GM18505 (cell line): ENCODE data around the gene BDKRB2.

Experiments
- ATAC-seq: cut with Tn5 transposase; IDR thresholded peaks from one replicate; pipeline ENCODE4 v1.9.1; 2021; ENCODE audit not compliant: unreplicated experiment
- POLR2A ChIP-seq: IDR thresholded peaks from 4 replicates; pipeline ENCODE4 v1.6.1; 2011; ENCODE audit warnings: borderline replicate concordance; ENCODE audit not compliant: insufficient read depth, insufficient read length; ENCODE audit errors: extremely low read depth

BDKRB2 gene

DNA sequence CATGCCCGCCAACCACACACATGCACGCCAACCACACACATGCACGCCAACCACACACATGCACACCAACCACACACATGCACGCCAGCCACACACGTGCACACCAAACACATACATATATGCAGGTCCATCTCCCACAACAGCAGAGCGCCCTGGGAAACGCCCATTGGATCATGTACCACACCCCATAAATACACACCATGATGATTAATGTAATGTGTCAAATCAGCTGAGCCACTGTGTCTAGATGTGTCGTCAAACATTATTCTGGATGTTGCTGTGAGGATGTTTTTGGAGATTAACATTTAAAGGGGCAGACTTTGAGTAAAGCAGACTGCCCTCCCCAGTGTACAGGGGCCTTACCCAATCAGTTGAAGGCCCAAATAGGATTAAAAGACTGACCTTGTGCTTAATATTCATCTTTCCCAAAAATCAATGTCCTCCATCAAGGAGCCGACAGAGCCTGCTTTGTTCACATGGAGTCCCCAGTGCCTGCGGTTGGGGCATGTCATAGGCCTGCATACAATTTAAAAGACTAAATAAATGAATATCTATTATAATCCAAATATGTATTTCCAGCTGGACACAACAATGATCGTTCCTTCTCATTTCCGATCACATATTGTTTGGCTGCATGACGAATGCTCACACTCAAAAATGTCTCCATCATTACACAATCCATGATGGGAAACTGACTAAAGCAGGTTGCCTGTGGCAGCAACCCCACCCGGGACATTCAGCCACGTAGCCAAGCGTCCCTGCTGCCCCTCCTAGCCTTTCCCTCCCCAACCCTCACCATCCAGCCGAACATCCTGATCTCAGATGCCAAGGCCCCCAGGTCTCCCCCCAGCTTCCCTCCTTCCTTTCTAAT lies 23.2 kb upstream of the BDKRB2 start:
- ATAC-seq, result no peak
- TF ChIP-seq POLR2A, result no peak

DNA sequence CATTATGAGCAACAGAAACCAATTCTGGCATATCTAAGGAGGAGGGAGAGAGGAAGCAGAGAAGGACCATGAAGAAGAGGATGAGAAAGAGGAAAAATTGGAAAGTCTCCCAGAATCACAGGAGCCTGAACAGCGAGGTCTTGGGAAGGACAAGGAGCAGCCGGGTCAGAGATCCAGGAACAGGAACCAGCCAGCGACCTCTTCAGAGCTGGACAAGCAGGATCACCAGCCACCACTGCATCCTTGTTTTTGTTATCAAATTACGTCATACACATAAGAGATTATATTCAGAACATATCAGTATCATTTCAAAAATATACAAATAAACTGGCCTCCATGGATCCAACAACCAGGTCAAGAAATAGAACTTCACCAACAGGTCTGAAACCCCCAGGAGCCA lies 22.1 kb upstream of the BDKRB2 start:
- TF ChIP-seq POLR2A, result no peak
- no peak for ATAC-seq

- no peak for TF ChIP-seq POLR2A
Measured at GRCh38 chr14:96184737-96185136, 19.9 kb upstream of the BDKRB2 start.

DNA sequence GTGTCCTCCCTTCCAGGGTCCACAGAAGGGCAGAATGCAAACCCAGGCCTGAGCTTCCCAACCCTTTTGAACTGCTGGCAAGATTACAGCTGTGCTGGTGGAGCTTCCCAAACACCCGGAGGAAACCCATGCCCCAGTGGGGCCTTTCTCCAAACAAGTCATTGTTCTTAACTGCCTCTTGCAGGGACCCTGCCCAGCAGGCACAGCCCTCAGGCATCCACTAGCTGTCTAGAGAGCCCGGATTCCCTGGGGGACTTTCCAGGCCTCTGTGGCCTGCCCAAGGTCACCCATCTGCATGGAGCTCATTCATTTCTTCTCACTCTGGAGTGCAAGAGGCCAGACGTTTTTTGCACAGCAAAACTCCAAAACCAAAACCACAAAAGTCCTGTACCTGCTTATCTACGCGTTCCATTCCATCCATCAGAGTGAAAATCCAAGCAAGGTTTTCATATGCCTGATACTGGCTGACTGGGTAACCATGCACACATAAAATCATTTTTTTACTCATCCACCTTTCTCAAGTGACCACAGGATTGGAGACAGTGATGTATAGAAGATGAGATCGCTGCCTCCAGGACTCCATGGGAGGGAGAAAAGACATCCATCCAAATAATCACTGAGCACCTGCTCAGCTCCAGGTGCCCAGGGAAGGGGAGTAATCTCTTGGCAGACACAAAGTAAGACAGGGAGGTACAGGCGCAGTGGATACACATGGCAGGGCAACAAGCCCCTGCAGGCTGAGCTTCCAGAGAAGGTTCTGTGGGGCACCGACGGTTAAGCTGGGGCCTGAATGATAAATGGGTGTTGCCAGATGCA lies 17.2 kb upstream of the BDKRB2 start:
- no peak for ATAC-seq
- no peak for TF ChIP-seq POLR2A

More at GRCh38 chr14:96184737-96185136, 19.9 kb upstream of the BDKRB2 start:
- no peak for ATAC-seq

DNA sequence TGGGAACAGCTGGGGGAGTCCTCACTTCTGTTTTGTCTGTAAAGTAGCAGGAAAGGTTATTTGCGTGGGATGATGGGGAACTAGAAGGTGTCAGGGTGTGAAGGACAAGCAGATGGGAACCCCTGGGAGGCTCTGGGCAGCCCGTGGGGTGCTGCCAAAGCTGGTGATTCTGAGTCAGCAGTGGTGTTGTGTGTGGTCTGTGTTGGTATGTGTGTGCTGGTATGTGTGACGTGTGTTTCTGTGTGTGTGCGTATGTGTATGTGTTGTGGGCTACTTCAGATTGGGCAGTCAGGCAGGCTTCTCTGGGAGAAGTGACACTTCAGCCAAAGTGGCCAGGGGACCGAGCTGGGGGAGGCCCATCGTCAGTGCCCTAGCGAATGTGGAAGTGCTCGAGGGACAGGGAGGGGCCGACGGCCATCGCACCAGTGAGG lies 15.3 kb upstream of the BDKRB2 start:
- TF ChIP-seq POLR2A, result no peak
- ATAC-seq, result no peak

- ATAC-seq, result no peak
- TF ChIP-seq POLR2A, result no peak
Measured at GRCh38 chr14:96191353-96191752, 13.3 kb upstream of the BDKRB2 start.

GRCh38 chr14:96191841-96192462 lies 12.7 kb upstream of the BDKRB2 start:
- no peak for TF ChIP-seq POLR2A
- no peak for ATAC-seq

- no peak for TF ChIP-seq POLR2A
Measured at GRCh38 chr14:96192975-96193805, 11.4 kb upstream of the BDKRB2 start.

DNA sequence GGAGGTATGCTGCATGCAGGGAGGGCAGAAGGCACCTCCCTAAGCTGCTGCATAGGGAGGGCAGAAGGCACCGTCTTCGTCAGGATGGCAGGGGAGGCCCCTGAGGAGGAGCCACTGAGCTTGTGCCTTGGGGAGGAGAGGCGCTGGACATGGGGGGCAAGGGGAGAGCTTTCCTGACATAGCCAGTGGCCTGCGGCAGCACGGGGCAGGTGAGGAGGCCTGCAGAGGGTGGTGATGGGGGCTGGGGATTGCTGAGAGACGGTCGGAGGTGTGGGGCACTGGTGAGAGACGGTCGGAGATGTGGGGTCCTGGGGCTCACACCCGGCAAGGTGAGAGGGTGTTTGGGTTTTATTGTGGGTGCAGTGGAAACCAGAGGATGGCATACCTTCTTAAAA lies 10.4 kb upstream of the BDKRB2 start:
- no peak for TF ChIP-seq POLR2A
- ATAC-seq, result no peak

More at GRCh38 chr14:96192975-96193805, 11.4 kb upstream of the BDKRB2 start:
- no peak for ATAC-seq

GRCh38 chr14:96194657-96195431 lies 9.8 kb upstream of the BDKRB2 start:
- no peak for TF ChIP-seq POLR2A
- ATAC-seq, result no peak

DNA sequence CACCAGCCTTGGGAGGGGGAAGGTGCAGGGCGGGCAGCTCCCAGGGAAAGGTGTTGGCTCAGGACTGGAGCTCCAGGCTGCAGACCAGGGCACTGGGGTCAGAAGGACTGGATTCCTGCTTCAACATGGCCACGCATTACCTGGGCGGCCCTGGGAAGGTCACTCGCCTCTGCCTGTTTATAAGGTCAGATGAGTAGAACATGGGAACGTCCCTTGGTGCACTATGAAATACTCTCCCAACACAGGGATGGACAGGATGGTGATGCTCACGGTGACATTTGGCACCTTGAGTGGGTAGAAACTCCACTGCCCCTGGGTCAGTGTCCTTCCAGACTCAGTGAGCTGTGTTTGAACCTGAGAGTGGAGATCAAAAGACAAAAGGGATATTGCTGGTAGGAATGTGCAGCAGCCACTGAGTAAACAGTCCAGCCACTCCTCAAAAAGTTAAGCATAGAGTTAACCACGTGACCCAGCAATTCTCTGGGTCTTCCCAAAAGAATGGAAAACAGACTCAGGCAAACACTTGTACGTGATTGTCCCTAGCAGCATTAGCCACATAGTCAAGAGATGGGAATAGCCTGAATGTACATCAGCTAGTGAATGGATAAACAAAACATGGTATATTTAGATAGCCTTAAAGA lies 9.1 kb upstream of the BDKRB2 start:
- ATAC-seq, result no peak
- TF ChIP-seq POLR2A, result no peak

DNA sequence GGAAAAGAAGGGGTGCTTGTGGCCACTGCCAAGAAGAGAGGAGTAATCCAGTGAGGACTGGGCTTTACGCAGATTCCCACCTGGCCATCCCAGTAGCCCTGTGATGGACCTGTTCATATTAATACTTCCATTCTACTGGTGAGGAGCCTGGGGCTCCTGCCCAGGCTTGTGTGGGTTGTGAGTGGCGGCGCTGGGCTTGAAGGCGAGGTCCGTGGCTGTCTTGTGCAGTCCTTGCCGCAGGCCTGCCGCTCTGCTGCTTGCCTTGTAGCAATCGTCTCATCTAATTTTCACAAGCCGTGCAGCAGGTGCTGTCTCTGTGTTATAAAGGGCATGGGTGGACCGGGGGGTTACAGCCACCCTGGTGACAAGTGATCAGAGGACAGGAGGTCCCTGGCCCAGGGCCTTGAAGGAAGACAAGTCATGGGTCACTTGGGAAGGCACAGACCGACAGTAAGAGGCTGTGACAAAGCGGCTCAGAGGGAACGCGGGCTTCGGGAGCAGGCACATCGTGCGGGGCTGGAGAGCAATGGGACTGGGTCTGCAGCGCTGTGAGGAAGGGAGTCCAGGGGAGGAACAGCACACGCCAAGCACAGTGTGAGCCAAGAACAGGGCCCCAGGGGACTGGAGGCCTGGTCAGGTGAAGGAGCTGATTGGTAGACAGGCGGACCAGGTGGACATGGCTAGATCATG lies 7.3 kb upstream of the BDKRB2 start:
- TF ChIP-seq POLR2A, result no peak
- ATAC-seq, result no peak

- TF ChIP-seq POLR2A, result no peak
- no peak for ATAC-seq
Measured at GRCh38 chr14:96197969-96198368, 6.7 kb upstream of the BDKRB2 start.
